WTC11 (cell line): ENCODE measurements around the gene EIF3F. TPM values are rescaled to one million over a fixed set of nuclear protein-coding genes. Genes with fewer than 3 reads are reported as not detected.

Source experiments
- ATAC-seq: fragments of 200-7000 bp; cut with Tn5 transposase; 2 replicates; pipeline ENCODE4 v1.10.0; 2021; ENCODE audit warnings: mild to moderate bottlenecking, moderate library complexity
- CTCF ChIA-PET: fragments of 300-600 bp; sonication (Branson Sonifier 250); formaldehyde crosslinking; loops from one replicate; lab custom pipeline; 2021; ENCODE audit warnings: antibody characterized with exemption; lab: Charles Lee
- POLR2A ChIA-PET: fragments of 350-600 bp; sonication (Branson Sonifier 250); formaldehyde crosslinking; loops from one replicate; lab custom pipeline; 2021; ENCODE audit warnings: antibody characterized with exemption; lab: Charles Lee
- DNase-seq: peaks from one replicate; pipeline ENCODE4 v3.0.0; 2021; ENCODE audit warnings: low spot score
- H3K27ac Mint-ChIP-seq: 2 replicates; pipeline ENCODE4 v1.8.0; 2021; ENCODE audit warnings: mixed read lengths
- H3K27me3 Mint-ChIP-seq: 2 replicates; pipeline ENCODE4 v1.8.0; 2021; ENCODE audit warnings: low read depth, mild to moderate bottlenecking, moderate library complexity, mixed read lengths
- H3K36me3 Mint-ChIP-seq: 2 replicates; pipeline ENCODE4 v1.8.0; 2021; ENCODE audit warnings: mixed read lengths
- H3K4me1 Mint-ChIP-seq: 2 replicates; pipeline ENCODE4 v1.8.0; 2022; ENCODE audit warnings: mixed read lengths
- H3K4me3 Mint-ChIP-seq: 2 replicates; pipeline ENCODE4 v1.8.0; 2021; ENCODE audit warnings: mild to moderate bottlenecking, moderate library complexity, mixed read lengths
- H3K9me3 Mint-ChIP-seq: 2 replicates; pipeline ENCODE4 v1.8.0; 2021; ENCODE audit warnings: mixed read lengths
- ATF3 ChIP-seq: sonication (generic); formaldehyde crosslinking; conservative IDR thresholded peaks from 2 replicates; pipeline ENCODE4 v1.8.1; 2022; ENCODE audit warnings: mild to moderate bottlenecking, missing genetic modification reagents
- CREM ChIP-seq: sonication (generic); formaldehyde crosslinking; IDR thresholded peaks from 2 replicates; pipeline ENCODE4 v1.8.1; 2022; ENCODE audit warnings: mild to moderate bottlenecking, missing genetic modification reagents, moderate library complexity
- ESRRA ChIP-seq: sonication (generic); formaldehyde crosslinking; IDR thresholded peaks from 2 replicates; pipeline ENCODE4 v1.8.1; 2022; ENCODE audit warnings: mild to moderate bottlenecking, missing genetic modification reagents, borderline replicate concordance
- FOXK1 ChIP-seq: sonication (generic); formaldehyde crosslinking; IDR thresholded peaks from 2 replicates; pipeline ENCODE4 v1.8.0; 2022; ENCODE audit warnings: mild to moderate bottlenecking, moderate library complexity, missing genetic modification reagents
- GABPB1 ChIP-seq: sonication (generic); formaldehyde crosslinking; IDR thresholded peaks from 2 replicates; pipeline ENCODE4 v1.8.1; 2023; ENCODE audit warnings: mild to moderate bottlenecking, missing genetic modification reagents
- GRHL2 ChIP-seq: fragments of 250-450 bp; sonication (Bioruptor Pico); IDR thresholded peaks from 2 replicates; pipeline ENCODE4 v1.8.0; 2022; ENCODE audit warnings: mild to moderate bottlenecking, moderate library complexity; ENCODE audit not compliant: insufficient replicate concordance, severe bottlenecking
- IRF2 ChIP-seq: sonication (generic); formaldehyde crosslinking; IDR thresholded peaks from 2 replicates; pipeline ENCODE4 v1.8.0; 2022; ENCODE audit warnings: low read depth, missing genetic modification reagents, borderline replicate concordance
- JAZF1 ChIP-seq: fragments of 250-450 bp; sonication (Bioruptor Pico); IDR thresholded peaks from 2 replicates; pipeline ENCODE4 v1.9.0; 2021; ENCODE audit warnings: moderate library complexity, mild to moderate bottlenecking, inconsistent platforms
- JUN ChIP-seq: sonication (generic); formaldehyde crosslinking; IDR thresholded peaks from 2 replicates; pipeline ENCODE4 v1.8.0; 2023; ENCODE audit warnings: mild to moderate bottlenecking, missing genetic modification reagents
- OVOL2 ChIP-seq: fragments of 250-450 bp; sonication (Bioruptor Pico); IDR thresholded peaks from 2 replicates; pipeline ENCODE4 v1.9.0; 2021; ENCODE audit warnings: mild to moderate bottlenecking, borderline replicate concordance
- SMAD4 ChIP-seq: sonication (generic); formaldehyde crosslinking; IDR thresholded peaks from 2 replicates; pipeline ENCODE4 v1.8.0; 2022; ENCODE audit warnings: mild to moderate bottlenecking, missing genetic modification reagents
- SOX15 ChIP-seq: fragments of 250-450 bp; sonication (Bioruptor Pico); IDR thresholded peaks from 2 replicates; pipeline ENCODE4 v1.9.0; 2021; ENCODE audit warnings: mild to moderate bottlenecking
- ZBTB21 ChIP-seq: sonication (generic); formaldehyde crosslinking; IDR thresholded peaks from 2 replicates; pipeline ENCODE4 v1.8.1; 2023; ENCODE audit warnings: mild to moderate bottlenecking, missing genetic modification reagents, borderline replicate concordance
- ZNF138 ChIP-seq: sonication (generic); formaldehyde crosslinking; conservative IDR thresholded peaks from 2 replicates; pipeline ENCODE4 v1.8.1; 2022; ENCODE audit warnings: mild to moderate bottlenecking, moderate library complexity, missing genetic modification reagents
- ZNF263 ChIP-seq: sonication (generic); formaldehyde crosslinking; IDR thresholded peaks from 2 replicates; pipeline ENCODE4 v1.8.1; 2022; ENCODE audit warnings: low read depth, mild to moderate bottlenecking, moderate library complexity, missing genetic modification reagents
- ZNF416 ChIP-seq: fragments of 250-450 bp; sonication (Bioruptor Pico); IDR thresholded peaks from 2 replicates; pipeline ENCODE4 v1.9.0; 2021; ENCODE audit warnings: mild to moderate bottlenecking, inconsistent platforms
- ZNF512 ChIP-seq: sonication (generic); formaldehyde crosslinking; IDR thresholded peaks from 2 replicates; pipeline ENCODE4 v1.8.1; 2022; ENCODE audit warnings: missing genetic modification reagents, borderline replicate concordance
- total RNA-seq: library from RNA; stranded (reverse); gene quantifications from 3 replicates; pipeline ENCODE4 v1.2.3, GENCODE V29; 2021
- TF ChIP-seq, protein P1 (sequence below): sonication (generic); formaldehyde crosslinking; IDR thresholded peaks from 2 replicates; pipeline ENCODE4 v1.8.0; 2022; ENCODE audit warnings: mild to moderate bottlenecking, missing genetic modification reagents
- TF ChIP-seq, protein P2 (sequence below): sonication (generic); formaldehyde crosslinking; conservative IDR thresholded peaks from 2 replicates; pipeline ENCODE4 v1.8.1; 2023; ENCODE audit warnings: mild to moderate bottlenecking, low read depth, missing genetic modification reagents, moderate library complexity
- TF ChIP-seq, protein P3 (sequence below): sonication (generic); formaldehyde crosslinking; IDR thresholded peaks from 2 replicates; pipeline ENCODE4 v1.8.0; 2023; ENCODE audit warnings: missing genetic modification reagents
- TF ChIP-seq, protein P4 (sequence below): sonication (generic); formaldehyde crosslinking; IDR thresholded peaks from 2 replicates; pipeline ENCODE4 v1.8.0; 2022; ENCODE audit warnings: mild to moderate bottlenecking, missing genetic modification reagents
- TF ChIP-seq, protein P5 (sequence below): sonication (generic); formaldehyde crosslinking; IDR thresholded peaks from 2 replicates; pipeline ENCODE4 v1.8.0; 2022; ENCODE audit warnings: mild to moderate bottlenecking, missing genetic modification reagents

Gene EIF3F
- total RNA-seq, 1 experiment from 2014 or later = 356 TPM

- TF ChIP-seq IRF2 (CRISPR knock-in tag) (no peak), CREM (no peak), SOX15 (CRISPR knock-in tag) (no peak), FOXK1 (no peak), ATF3 (CRISPR knock-in tag) (no peak), ZNF138 (CRISPR knock-in tag) (no peak), GABPB1 (CRISPR knock-in tag) (no peak), ZNF263 (no peak), ZNF416 (CRISPR knock-in tag) (no peak)
- TF ChIP-seq, protein P1, sequence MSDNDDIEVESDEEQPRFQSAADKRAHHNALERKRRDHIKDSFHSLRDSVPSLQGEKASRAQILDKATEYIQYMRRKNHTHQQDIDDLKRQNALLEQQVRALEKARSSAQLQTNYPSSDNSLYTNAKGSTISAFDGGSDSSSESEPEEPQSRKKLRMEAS = no peak
- TF ChIP-seq, protein P2, sequence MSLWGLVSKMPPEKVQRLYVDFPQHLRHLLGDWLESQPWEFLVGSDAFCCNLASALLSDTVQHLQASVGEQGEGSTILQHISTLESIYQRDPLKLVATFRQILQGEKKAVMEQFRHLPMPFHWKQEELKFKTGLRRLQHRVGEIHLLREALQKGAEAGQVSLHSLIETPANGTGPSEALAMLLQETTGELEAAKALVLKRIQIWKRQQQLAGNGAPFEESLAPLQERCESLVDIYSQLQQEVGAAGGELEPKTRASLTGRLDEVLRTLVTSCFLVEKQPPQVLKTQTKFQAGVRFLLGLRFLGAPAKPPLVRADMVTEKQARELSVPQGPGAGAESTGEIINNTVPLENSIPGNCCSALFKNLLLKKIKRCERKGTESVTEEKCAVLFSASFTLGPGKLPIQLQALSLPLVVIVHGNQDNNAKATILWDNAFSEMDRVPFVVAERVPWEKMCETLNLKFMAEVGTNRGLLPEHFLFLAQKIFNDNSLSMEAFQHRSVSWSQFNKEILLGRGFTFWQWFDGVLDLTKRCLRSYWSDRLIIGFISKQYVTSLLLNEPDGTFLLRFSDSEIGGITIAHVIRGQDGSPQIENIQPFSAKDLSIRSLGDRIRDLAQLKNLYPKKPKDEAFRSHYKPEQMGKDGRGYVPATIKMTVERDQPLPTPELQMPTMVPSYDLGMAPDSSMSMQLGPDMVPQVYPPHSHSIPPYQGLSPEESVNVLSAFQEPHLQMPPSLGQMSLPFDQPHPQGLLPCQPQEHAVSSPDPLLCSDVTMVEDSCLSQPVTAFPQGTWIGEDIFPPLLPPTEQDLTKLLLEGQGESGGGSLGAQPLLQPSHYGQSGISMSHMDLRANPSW = no peak
- TF ChIP-seq, protein P3, sequence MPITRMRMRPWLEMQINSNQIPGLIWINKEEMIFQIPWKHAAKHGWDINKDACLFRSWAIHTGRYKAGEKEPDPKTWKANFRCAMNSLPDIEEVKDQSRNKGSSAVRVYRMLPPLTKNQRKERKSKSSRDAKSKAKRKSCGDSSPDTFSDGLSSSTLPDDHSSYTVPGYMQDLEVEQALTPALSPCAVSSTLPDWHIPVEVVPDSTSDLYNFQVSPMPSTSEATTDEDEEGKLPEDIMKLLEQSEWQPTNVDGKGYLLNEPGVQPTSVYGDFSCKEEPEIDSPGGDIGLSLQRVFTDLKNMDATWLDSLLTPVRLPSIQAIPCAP = no peak
- Mint-ChIP-seq H3K4me1 (no peaks in the 10 kb centered on the region), H3K36me3 (no peaks in the 10 kb centered on the region), H3K4me3 (no peak overlapping the region), H3K27me3 (peaks cover 10% of the 10 kb centered on the region), H3K27ac (no peak overlapping the region), H3K9me3 (peaks cover 12% of the 10 kb centered on the region)
- ChIA-PET POLR2A (no interaction called here), CTCF (interaction anchor here (1.8 to 2.7 kb wide), 2 partner anchors 12 to 40 kb away, joined by 9 read pairs; no protein-coding TSS in a partner anchor)
- DNase-seq = no peak
- ATAC-seq = peak; percentile 82
These were observed 58.7 kb downstream of the EIF3F start for GRCh38 chr11:8045839-8046238.

DNA sequence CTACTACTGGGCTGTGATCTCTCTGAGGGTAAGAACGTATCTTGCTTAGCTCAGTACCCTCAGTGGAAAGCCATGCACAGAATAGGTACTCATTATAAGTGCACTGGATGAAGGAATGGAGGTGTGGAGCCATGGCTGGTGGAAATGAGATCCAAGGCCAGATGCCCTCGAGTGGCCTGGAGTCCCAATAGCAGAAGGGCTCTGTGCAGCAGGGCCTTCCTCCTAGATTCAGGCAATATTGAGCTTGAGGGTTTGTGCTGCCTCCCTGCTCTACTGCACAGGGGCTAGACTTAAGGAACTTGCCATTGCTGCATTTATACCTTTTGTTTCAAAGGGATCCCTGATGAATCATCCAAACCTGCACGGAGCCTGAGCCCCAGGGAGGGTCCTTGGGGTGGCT lies 60.2 kb downstream of the EIF3F start:
- no peak for ATAC-seq
- Mint-ChIP-seq H3K4me1 (no peaks in the 10 kb centered on the region), H3K4me3 (no peak overlapping the region), H3K9me3 (peaks cover 12% of the 10 kb centered on the region), H3K36me3 (no peaks in the 10 kb centered on the region), H3K27me3 (peaks cover 10% of the 10 kb centered on the region), H3K27ac (no peak overlapping the region)
- TF ChIP-seq JAZF1 (CRISPR knock-in tag) = no peak
- no peak for TF ChIP-seq ZNF512 (CRISPR knock-in tag)
- no peak for TF ChIP-seq JUN (CRISPR knock-in tag)
- no peak for TF ChIP-seq ZBTB21
- TF ChIP-seq, protein P4, sequence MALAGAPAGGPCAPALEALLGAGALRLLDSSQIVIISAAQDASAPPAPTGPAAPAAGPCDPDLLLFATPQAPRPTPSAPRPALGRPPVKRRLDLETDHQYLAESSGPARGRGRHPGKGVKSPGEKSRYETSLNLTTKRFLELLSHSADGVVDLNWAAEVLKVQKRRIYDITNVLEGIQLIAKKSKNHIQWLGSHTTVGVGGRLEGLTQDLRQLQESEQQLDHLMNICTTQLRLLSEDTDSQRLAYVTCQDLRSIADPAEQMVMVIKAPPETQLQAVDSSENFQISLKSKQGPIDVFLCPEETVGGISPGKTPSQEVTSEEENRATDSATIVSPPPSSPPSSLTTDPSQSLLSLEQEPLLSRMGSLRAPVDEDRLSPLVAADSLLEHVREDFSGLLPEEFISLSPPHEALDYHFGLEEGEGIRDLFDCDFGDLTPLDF = no peak
- no peak for TF ChIP-seq SMAD4 (CRISPR knock-in tag)
- TF ChIP-seq ESRRA (CRISPR knock-in tag) = no peak
- TF ChIP-seq, protein P5, sequence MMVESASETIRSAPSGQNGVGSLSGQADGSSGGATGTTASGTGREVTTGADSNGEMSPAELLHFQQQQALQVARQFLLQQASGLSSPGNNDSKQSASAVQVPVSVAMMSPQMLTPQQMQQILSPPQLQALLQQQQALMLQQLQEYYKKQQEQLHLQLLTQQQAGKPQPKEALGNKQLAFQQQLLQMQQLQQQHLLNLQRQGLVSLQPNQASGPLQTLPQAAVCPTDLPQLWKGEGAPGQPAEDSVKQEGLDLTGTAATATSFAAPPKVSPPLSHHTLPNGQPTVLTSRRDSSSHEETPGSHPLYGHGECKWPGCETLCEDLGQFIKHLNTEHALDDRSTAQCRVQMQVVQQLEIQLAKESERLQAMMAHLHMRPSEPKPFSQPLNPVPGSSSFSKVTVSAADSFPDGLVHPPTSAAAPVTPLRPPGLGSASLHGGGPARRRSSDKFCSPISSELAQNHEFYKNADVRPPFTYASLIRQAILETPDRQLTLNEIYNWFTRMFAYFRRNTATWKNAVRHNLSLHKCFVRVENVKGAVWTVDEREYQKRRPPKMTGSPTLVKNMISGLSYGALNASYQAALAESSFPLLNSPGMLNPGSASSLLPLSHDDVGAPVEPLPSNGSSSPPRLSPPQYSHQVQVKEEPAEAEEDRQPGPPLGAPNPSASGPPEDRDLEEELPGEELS (CRISPR knock-in tag) = no peak
- TF ChIP-seq GRHL2 (CRISPR knock-in tag) = no peak
- no peak for TF ChIP-seq OVOL2 (CRISPR knock-in tag)
- ChIA-PET CTCF (interaction anchor here (0.7 to 2.0 kb wide), 2 partner anchors 14 to 41 kb away, joined by 4 to 8 read pairs; no protein-coding TSS in a partner anchor), POLR2A (no interaction called here)
- DNase-seq = no peak
